ENCODE measurements around the gene MKRN3. TPM values are rescaled to one million over a fixed set of nuclear protein-coding genes. Genes with fewer than 3 reads are reported as not detected.
"Not testable (repeated sequence)": the region's sequence is repeated elsewhere in the genome, so short reads cannot be mapped to it uniquely, and the experiment has no call there.

The MKRN3 gene
- total RNA-seq, 6 experiments from 2014 or later: 0.24 to 0.44 TPM; not detected in 4

DNA sequence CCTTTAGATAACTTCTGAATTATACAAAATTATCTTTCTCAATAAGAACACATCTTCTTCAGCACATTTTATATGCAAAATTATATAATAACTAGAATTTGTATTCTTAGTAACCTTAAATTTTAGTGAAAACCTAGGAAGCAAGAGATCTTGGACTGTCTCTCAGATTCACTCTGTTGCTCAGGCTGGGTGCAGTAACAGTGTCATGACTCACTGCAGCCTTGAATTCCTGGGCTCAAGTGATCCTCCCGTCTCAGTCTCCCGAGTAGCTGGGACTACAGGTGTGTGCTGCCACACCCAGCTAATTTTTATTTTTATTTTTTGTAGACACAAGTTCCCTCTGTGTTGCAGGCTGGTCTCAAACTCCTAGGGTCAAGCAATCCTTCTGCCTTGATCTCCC is 29.9 kb downstream of the MKRN3 start:
- Histone ChIP-seq H3K27me3 (no peaks in the 10 kb centered on the region), H3K36me3 (no peaks in the 10 kb centered on the region), H3K4me3 (no peak overlapping the region), H3K27ac (no peak overlapping the region), H3K4me1 (no peaks in the 10 kb centered on the region), H3K9me3 (no peaks in the 10 kb centered on the region)
- DNase-seq (no peak), ATAC-seq (no peak)
- TF ChIP-seq, protein P1, sequence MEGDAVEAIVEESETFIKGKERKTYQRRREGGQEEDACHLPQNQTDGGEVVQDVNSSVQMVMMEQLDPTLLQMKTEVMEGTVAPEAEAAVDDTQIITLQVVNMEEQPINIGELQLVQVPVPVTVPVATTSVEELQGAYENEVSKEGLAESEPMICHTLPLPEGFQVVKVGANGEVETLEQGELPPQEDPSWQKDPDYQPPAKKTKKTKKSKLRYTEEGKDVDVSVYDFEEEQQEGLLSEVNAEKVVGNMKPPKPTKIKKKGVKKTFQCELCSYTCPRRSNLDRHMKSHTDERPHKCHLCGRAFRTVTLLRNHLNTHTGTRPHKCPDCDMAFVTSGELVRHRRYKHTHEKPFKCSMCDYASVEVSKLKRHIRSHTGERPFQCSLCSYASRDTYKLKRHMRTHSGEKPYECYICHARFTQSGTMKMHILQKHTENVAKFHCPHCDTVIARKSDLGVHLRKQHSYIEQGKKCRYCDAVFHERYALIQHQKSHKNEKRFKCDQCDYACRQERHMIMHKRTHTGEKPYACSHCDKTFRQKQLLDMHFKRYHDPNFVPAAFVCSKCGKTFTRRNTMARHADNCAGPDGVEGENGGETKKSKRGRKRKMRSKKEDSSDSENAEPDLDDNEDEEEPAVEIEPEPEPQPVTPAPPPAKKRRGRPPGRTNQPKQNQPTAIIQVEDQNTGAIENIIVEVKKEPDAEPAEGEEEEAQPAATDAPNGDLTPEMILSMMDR (IDR thresholded peaks at IDR 0.05): no peak
- TF ChIP-seq POLR2A (IDR thresholded peaks at IDR 0.05): no peak
- WGBS (ENCODE audit: insufficient coverage, low coverage, low lambda C conversion rate, missing lambda C conversion rate): 53% methylated on average over 2 of the region's 2 CpGs
- intact Hi-C loops (cut with DNase I): no loop called here

DNA sequence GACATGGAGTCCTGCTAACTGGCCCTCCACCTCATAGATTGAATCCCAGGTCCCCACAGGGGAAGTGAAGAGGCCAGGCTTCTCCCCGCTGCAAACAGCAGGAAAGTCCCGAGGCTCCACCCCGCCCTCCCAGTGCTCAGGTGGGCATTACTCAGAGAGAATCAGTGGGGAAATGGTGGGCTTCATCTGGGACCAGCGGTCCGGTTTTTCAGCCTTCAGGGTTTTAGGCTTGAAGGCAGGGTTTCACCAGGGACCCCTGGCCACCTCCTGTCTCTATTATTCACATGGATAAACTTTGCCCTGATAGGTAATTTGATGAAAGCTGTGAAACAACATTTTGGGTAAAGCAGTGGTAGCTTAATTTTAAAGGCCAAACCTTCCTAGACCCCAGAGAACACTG is 31.3 kb downstream of the MKRN3 start:
- H3K4me1 ChIP-seq: no peaks in the 10 kb centered on the region
- H3K27me3 ChIP-seq: no peaks in the 10 kb centered on the region
- intact Hi-C loops (cut with DNase I): no loop called here
- TF ChIP-seq, protein P1 (IDR thresholded peaks at IDR 0.05): no peak
- no peak for TF ChIP-seq POLR2A (IDR thresholded peaks at IDR 0.05)
- no peaks in the 10 kb centered on the region for H3K36me3 ChIP-seq
- 37% methylated on average over 2 of the region's 5 CpGs for WGBS (ENCODE audit: insufficient coverage, low coverage, low lambda C conversion rate, missing lambda C conversion rate)
- no peak for ATAC-seq
- no peak for DNase-seq
- no peaks in the 10 kb centered on the region for H3K9me3 ChIP-seq
- no peak overlapping the region for H3K4me3 ChIP-seq
- no peak overlapping the region for H3K27ac ChIP-seq

DNA sequence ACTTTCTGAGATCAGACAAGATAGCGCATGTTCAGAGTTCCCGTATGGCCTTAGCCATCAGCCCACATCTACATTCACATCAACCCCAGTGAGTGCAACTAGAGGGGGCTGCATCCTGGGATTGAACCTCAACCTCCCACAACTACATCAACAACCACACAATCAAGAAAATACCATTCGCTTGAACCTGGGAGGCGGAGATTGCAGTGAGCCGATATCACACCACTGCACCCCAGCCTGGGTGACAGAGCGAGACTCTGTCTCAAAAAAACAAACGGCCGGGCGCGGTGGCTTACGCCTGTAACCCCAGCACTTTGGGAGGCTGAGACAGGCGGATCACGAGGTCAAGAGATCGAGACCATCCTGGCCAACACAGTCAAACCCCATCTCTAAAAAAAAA is 31.8 kb downstream of the MKRN3 start:
- DNase-seq; intact Hi-C loops (cut with DNase I); H3K9me3 ChIP-seq; H3K27ac ChIP-seq; H3K27me3 ChIP-seq; H3K36me3 ChIP-seq; H3K4me1 ChIP-seq; H3K4me3 ChIP-seq; ATAC-seq: not testable (repeated sequence)
- WGBS (ENCODE audit: insufficient coverage, low coverage, low lambda C conversion rate, missing lambda C conversion rate): 85% methylated on average over 14 of the region's 14 CpGs

DNA sequence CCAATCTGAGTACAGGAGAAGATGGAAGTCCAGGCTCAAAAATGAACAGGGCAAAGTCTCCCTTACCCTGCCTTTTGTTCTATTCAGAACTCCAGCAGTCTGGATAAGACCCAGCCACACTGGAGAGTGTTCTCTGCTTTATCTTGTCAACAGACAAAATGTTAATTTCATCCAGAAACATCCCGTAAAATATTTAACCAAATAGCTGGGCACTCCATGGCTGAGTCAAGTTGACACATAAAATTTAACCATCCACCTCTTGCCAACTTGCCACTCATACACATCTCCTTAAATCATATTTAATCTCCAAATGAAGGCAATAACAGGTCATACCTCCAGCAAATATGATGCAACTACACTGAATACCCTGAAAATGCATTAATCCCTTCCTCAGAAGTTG is 33.6 kb downstream of the MKRN3 start:
- Histone ChIP-seq H3K4me3 (no peak overlapping the region), H3K36me3 (no peaks in the 10 kb centered on the region), H3K27me3 (no peaks in the 10 kb centered on the region), H3K4me1 (no peaks in the 10 kb centered on the region), H3K27ac (no peak overlapping the region), H3K9me3 (no peaks in the 10 kb centered on the region)
- 33% methylated on average over 1 of the region's 1 CpG for WGBS (ENCODE audit: insufficient coverage, low coverage, low lambda C conversion rate, missing lambda C conversion rate)
- no peak for DNase-seq
- intact Hi-C loops (cut with DNase I): no loop called here
- TF ChIP-seq POLR2A (IDR thresholded peaks at IDR 0.05): no peak
- TF ChIP-seq, protein P1 (IDR thresholded peaks at IDR 0.05): no peak
- no peak for ATAC-seq

DNA sequence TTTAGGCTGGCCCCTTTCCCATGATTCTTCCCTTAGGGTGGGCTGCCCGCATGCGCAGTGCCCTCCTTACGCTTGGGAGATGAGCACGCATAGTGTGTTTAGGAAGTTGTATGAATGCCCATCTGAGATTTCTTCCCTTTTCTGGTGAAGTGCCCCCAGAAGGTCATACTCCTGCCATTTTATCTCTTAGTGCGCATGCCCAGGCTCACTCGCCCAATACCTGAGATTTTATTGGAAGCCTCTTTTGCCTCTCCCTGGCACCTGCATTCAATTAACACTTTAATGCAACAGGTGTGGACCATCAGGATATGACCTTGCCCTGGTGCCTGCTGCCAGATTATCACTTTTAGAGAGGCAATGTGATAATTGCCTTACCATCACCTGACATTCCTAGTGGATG is 36.6 kb downstream of the MKRN3 start:
- Histone ChIP-seq H3K4me3 (no peak overlapping the region), H3K4me1 (no peaks in the 10 kb centered on the region), H3K27me3 (no peaks in the 10 kb centered on the region), H3K27ac (no peak overlapping the region), H3K36me3 (no peaks in the 10 kb centered on the region), H3K9me3 (no peaks in the 10 kb centered on the region)
- DNase-seq (no peak), ATAC-seq (no peak)
- intact Hi-C loops (cut with DNase I): no loop called here
- 66% methylated on average over 5 of the region's 6 CpGs for WGBS (ENCODE audit: insufficient coverage, low coverage, low lambda C conversion rate, missing lambda C conversion rate)
- TF ChIP-seq POLR2A (IDR thresholded peaks at IDR 0.05): no peak
- TF ChIP-seq, protein P1 (IDR thresholded peaks at IDR 0.05): no peak

Measured in right lobe of liver (tissue), 6 donors.